Smooth muscle cell (in vitro differentiated cells): Measurements from ENCODE around the gene ANKRD6. TPM values are rescaled to one million over a fixed set of nuclear protein-coding genes. Genes with fewer than 3 reads are reported as not detected.

Experiments
- DNase-seq: peaks from one replicate; lab custom pipeline; 2025; ENCODE audit not compliant: unreplicated experiment; lab: John Stamatoyannopoulos, UW
- H2AFZ ChIP-seq: fragments of 200-600 bp; sonication (generic); 2 replicates; pipeline ENCODE4 v1.6.0; 2016; ENCODE audit warnings: antibody characterized with exemption, low read depth, mild to moderate bottlenecking
- H3F3A ChIP-seq: fragments of 200-600 bp; sonication (generic); 2 replicates; pipeline ENCODE4 v1.6.0; 2017; ENCODE audit warnings: antibody characterized with exemption, low read depth
- H3K27ac ChIP-seq: fragments of 200-600 bp; sonication (generic); 2 replicates; pipeline ENCODE4 v1.5.1; 2016; ENCODE audit warnings: low read depth, mild to moderate bottlenecking
- H3K27me3 ChIP-seq: fragments of 200-600 bp; sonication (generic); 2 replicates; pipeline ENCODE4 v1.6.1; 2016; ENCODE audit warnings: low read depth, mild to moderate bottlenecking
- H3K36me3 ChIP-seq: fragments of 200-600 bp; sonication (generic); 2 replicates; pipeline ENCODE4 v1.5.1; 2016; ENCODE audit warnings: low read depth
- H3K4me1 ChIP-seq: fragments of 200-600 bp; sonication (generic); 2 replicates; pipeline ENCODE4 v1.5.1; 2016; ENCODE audit warnings: low read depth
- H3K4me2 ChIP-seq: fragments of 200-600 bp; sonication (generic); 2 replicates; pipeline ENCODE4 v1.6.0; 2016; ENCODE audit warnings: mild to moderate bottlenecking
- H3K4me3 ChIP-seq: fragments of 200-600 bp; sonication (generic); 2 replicates; pipeline ENCODE4 v1.5.1; 2016; ENCODE audit warnings: mild to moderate bottlenecking
- H3K79me2 ChIP-seq: fragments of 200-600 bp; sonication (generic); 2 replicates; pipeline ENCODE4 v1.6.0; 2016; ENCODE audit warnings: low read depth, mild to moderate bottlenecking
- H3K9ac ChIP-seq: fragments of 200-600 bp; sonication (generic); 2 replicates; pipeline ENCODE4 v1.6.0; 2016; ENCODE audit warnings: low read depth
- H3K9me3 ChIP-seq: fragments of 200-600 bp; sonication (generic); replicated peaks from 2 replicates; pipeline ENCODE4 v1.5.1; 2016; ENCODE audit warnings: low read depth
- H4K20me1 ChIP-seq: fragments of 200-600 bp; sonication (generic); 2 replicates; pipeline ENCODE4 v1.6.0; 2016; ENCODE audit warnings: low read depth
- WGBS: methylation state at CpG from one replicate; pipeline ENCODE4 v1.1.7; 2016; ENCODE audit warnings: low lambda C conversion rate; 5-methylcytosine and 5-hydroxymethylcytosine counted together
- polyA plus RNA-seq: library from polyadenylated mRNA; unstranded; fragments of >200 nt; fragmentation: Nextera tagmentation; extraction: Ambion mirVana; gene quantifications from 2 replicates; pipeline ENCODE4 v1.2.1, GENCODE V29; 2016
- total RNA-seq: library from RNA; depleted of rRNA; stranded (reverse); fragments of >200 nt; gene quantifications from 2 replicates; pipeline ENCODE4 v1.2.3, GENCODE V29; 2014
- TF ChIP-seq, protein P1 (sequence below): fragments of 200-600 bp; sonication (generic); IDR thresholded peaks from 2 replicates; pipeline ENCODE4 v1.5.1; 2017; ENCODE audit warnings: borderline replicate concordance, mild to moderate bottlenecking, antibody characterized with exemption; ENCODE audit not compliant: insufficient read depth, poor library complexity, severe bottlenecking

ANKRD6 gene
- total and polyA plus RNA-seq, 2 experiments from 2014 or later = 5.2 to 10.7 TPM

DNA sequence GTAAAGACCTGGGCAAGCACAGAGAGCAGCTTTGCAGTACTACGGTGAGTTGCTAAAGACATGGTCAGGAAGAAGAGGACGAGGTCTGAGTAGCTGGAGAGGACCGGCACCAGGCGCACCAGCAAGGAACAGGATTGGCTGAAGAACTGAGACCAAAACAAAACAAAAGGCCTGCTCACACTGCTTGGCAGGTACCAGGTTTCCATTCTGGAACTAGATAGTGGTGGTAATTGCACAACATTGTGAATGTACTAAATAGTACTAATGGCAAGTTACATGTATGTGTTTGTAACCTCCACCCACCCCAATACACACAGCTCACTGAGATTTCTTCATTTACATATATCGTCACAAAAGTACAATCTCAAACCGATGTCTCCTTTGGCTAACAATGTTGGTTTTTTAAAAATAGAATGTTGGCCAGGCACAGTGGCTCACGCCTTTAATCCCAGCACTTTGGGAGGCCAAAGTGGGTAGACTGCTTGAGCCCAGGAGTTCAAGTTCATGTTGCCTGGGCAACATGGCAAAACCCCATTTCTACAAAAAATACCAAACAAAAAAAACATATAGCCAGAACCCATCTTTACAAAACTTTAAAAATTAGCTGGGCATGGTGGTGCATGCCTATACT is 238.1 kb downstream of the ANKRD6 start:
- no peaks in the 10 kb centered on the region for H3K4me1 ChIP-seq
- H3K4me2 ChIP-seq = no peak overlapping the region
- H3K9me3 ChIP-seq = no peaks in the 10 kb centered on the region
- H2AFZ ChIP-seq = no peak overlapping the region
- no peak overlapping the region for H3K4me3 ChIP-seq
- H4K20me1 ChIP-seq = no peaks in the 10 kb centered on the region
- H3K36me3 ChIP-seq = peaks cover 27% of the 10 kb centered on the region
- no peak for DNase-seq
- no peak overlapping the region for H3K27ac ChIP-seq
- H3K27me3 ChIP-seq = no peaks in the 10 kb centered on the region
- TF ChIP-seq, protein P1, sequence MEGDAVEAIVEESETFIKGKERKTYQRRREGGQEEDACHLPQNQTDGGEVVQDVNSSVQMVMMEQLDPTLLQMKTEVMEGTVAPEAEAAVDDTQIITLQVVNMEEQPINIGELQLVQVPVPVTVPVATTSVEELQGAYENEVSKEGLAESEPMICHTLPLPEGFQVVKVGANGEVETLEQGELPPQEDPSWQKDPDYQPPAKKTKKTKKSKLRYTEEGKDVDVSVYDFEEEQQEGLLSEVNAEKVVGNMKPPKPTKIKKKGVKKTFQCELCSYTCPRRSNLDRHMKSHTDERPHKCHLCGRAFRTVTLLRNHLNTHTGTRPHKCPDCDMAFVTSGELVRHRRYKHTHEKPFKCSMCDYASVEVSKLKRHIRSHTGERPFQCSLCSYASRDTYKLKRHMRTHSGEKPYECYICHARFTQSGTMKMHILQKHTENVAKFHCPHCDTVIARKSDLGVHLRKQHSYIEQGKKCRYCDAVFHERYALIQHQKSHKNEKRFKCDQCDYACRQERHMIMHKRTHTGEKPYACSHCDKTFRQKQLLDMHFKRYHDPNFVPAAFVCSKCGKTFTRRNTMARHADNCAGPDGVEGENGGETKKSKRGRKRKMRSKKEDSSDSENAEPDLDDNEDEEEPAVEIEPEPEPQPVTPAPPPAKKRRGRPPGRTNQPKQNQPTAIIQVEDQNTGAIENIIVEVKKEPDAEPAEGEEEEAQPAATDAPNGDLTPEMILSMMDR = no peak
- H3F3A ChIP-seq = no peaks in the 10 kb centered on the region
- H3K79me2 ChIP-seq = no peaks in the 10 kb centered on the region
- no peak overlapping the region for H3K9ac ChIP-seq
- WGBS = 98% methylated on average over 7 of the region's 7 CpGs

- no peak for DNase-seq
- Histone ChIP-seq H3K4me1 (no peaks in the 10 kb centered on the region), H3K4me2 (no peak overlapping the region), H2AFZ (no peak overlapping the region), H3K9me3 (no peaks in the 10 kb centered on the region), H3F3A (no peaks in the 10 kb centered on the region), H4K20me1 (no peaks in the 10 kb centered on the region), H3K4me3 (no peak overlapping the region), H3K27ac (no peak overlapping the region), H3K9ac (no peak overlapping the region), H3K27me3 (no peaks in the 10 kb centered on the region), H3K79me2 (no peaks in the 10 kb centered on the region), H3K36me3 (peaks cover 46% of the 10 kb centered on the region)
- TF ChIP-seq, protein P1 = no peak
- 66% methylated on average over 7 of the region's 7 CpGs for WGBS
Measured at GRCh38 chr6:89675949-89676748, 243.2 kb downstream of the ANKRD6 start.

DNA sequence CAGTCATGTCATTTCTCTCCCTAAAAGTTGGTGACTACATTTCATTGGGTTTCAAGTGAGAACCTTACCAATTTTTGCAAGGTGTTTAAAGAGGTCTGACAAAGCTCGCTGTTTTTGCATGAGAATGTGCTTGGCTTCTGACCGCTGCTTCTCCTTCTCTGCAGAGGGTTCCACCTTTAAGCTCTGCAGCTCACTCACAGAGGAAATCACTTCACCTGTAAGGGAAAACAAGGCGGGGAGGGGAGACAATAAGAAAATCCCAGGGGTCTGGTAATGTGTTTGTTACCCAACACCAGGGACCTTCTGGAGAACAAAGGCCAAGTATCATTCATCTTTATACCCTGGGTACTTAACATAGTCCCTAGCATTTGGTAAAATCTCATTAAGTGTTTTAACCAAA is 245.6 kb downstream of the ANKRD6 start:
- Histone ChIP-seq H3K79me2 (no peaks in the 10 kb centered on the region), H4K20me1 (no peaks in the 10 kb centered on the region), H3K4me2 (no peak overlapping the region), H2AFZ (no peak overlapping the region), H3K4me3 (no peak overlapping the region), H3K27me3 (no peaks in the 10 kb centered on the region), H3K4me1 (no peaks in the 10 kb centered on the region), H3K27ac (no peak overlapping the region), H3F3A (no peaks in the 10 kb centered on the region), H3K36me3 (peaks cover 42% of the 10 kb centered on the region), H3K9ac (no peak overlapping the region), H3K9me3 (no peaks in the 10 kb centered on the region)
- TF ChIP-seq, protein P1 = no peak
- 95% methylated on average over 3 of the region's 3 CpGs for WGBS
- no peak for DNase-seq
